ENCODE results near the gene TTBK1.

Gene TTBK1

GRCh38 chr6:43273707-43274106, 30.4 kb downstream of the TTBK1 start:
- DNase-seq (ENCODE audit: low read depth) = no peak

- DNase-seq (ENCODE audit: low read depth) = no peak
Observed at GRCh38 chr6:43274127-43274915, 31.0 kb downstream of the TTBK1 start.

- DNase-seq (ENCODE audit: low read depth) = no peak
Observed at GRCh38 chr6:43274916-43275597, 31.8 kb downstream of the TTBK1 start.

GRCh38 chr6:43275801-43276576, 32.7 kb downstream of the TTBK1 start:
- no peak for DNase-seq (ENCODE audit: low read depth)

GRCh38 chr6:43276577-43277305, 33.5 kb downstream of the TTBK1 start:
- no peak for DNase-seq (ENCODE audit: low read depth)

GRCh38 chr6:43277306-43277642, 34.0 kb downstream of the TTBK1 start:
- no peak for DNase-seq (ENCODE audit: low read depth)

GRCh38 chr6:43277643-43278523, 34.6 kb downstream of the TTBK1 start:
- DNase-seq (ENCODE audit: low read depth) = no peak

GRCh38 chr6:43278524-43279078, 35.3 kb downstream of the TTBK1 start:
- peak; percentile 6 for DNase-seq (ENCODE audit: low read depth)

GRCh38 chr6:43280234-43280633, 37.0 kb downstream of the TTBK1 start:
- DNase-seq (ENCODE audit: low read depth) = no peak

GRCh38 chr6:43282060-43282459, 38.8 kb downstream of the TTBK1 start:
- DNase-seq (ENCODE audit: low read depth) = no peak

GRCh38 chr6:43282636-43283513, 39.6 kb downstream of the TTBK1 start:
- DNase-seq (ENCODE audit: low read depth) = no peak

GRCh38 chr6:43283514-43283901, 40.2 kb downstream of the TTBK1 start:
- no peak for DNase-seq (ENCODE audit: low read depth)

- no peak for DNase-seq (ENCODE audit: low read depth)
Observed at GRCh38 chr6:43283905-43284304, 40.6 kb downstream of the TTBK1 start.

- DNase-seq (ENCODE audit: low read depth) = no peak
Observed at GRCh38 chr6:43284991-43285781, 41.9 kb downstream of the TTBK1 start.

- no peak for DNase-seq (ENCODE audit: low read depth)
Observed at GRCh38 chr6:43285832-43286231, 42.6 kb downstream of the TTBK1 start.

GRCh38 chr6:43286456-43286979, 43.2 kb downstream of the TTBK1 start:
- no peak for DNase-seq (ENCODE audit: low read depth)

GRCh38 chr6:43286980-43287716, 43.9 kb downstream of the TTBK1 start:
- no peak for DNase-seq (ENCODE audit: low read depth)

Measured in non-pigmented ciliary epithelial cell (primary cell).